ENCODE measurements around the gene SBF1. TPM values are rescaled to one million over a fixed set of nuclear protein-coding genes. Genes with fewer than 3 reads are reported as not detected.

The SBF1 gene
- total and polyA plus RNA-seq, 9 donors, result 1.9 to 86.0 (median 58.7) TPM

- no peaks in the 10 kb centered on the region for H3K36me3 ChIP-seq
- no peak overlapping the region for H3K4me3 ChIP-seq
- intact Hi-C loops (cut with DNase I), result no loop called here
- no peaks in the 10 kb centered on the region for H3K9me3 ChIP-seq
- DNase-seq, result no peak
- 88 to 96% (median 94%) methylated on average over 7 of the region's 7 CpGs for WGBS, 3 donors
- H3K4me1 ChIP-seq (ENCODE audit: insufficient read depth), result no peaks in the 10 kb centered on the region
- no peak for TF ChIP-seq POLR2A (IDR thresholded peaks at IDR 0.05)
- H3K27me3 ChIP-seq, result no peaks in the 10 kb centered on the region
- H3K27ac ChIP-seq, result no peak overlapping the region
These were observed 43.8 kb upstream of the SBF1 start for GRCh38 chr22:50518606-50519005.

- WGBS, 3 donors, result 80 to 81% (median 81%) methylated on average over 20 of the region's 20 CpGs
- H3K4me1 ChIP-seq (ENCODE audit: insufficient read depth), result no peaks in the 10 kb centered on the region
These were observed 42.8 kb upstream of the SBF1 start for GRCh38 chr22:50517495-50518260.

GRCh38 chr22:50516891-50517290 lies 42.1 kb upstream of the SBF1 start:
- no peaks in the 10 kb centered on the region for H3K9me3 ChIP-seq
- no peak overlapping the region for H3K27ac ChIP-seq
- H3K4me3 ChIP-seq, result no peak overlapping the region
- DNase-seq, result no peak
- intact Hi-C loops (cut with DNase I), result no loop called here
- WGBS, 3 donors, result 76 to 82% (median 77%) methylated on average over 16 of the region's 16 CpGs
- H3K4me1 ChIP-seq (ENCODE audit: insufficient read depth), result no peaks in the 10 kb centered on the region
- H3K36me3 ChIP-seq, result no peaks in the 10 kb centered on the region
- no peak for TF ChIP-seq CTCF (IDR thresholded peaks at IDR 0.05)
- TF ChIP-seq POLR2A (IDR thresholded peaks at IDR 0.05), result no peak
- no peak for TF ChIP-seq EP300 (IDR thresholded peaks at IDR 0.05)
- H3K27me3 ChIP-seq, result no peaks in the 10 kb centered on the region

More at GRCh38 chr22:50517495-50518260, 42.8 kb upstream of the SBF1 start:
- TF ChIP-seq POLR2A (IDR thresholded peaks at IDR 0.05) (no peak), CTCF (IDR thresholded peaks at IDR 0.05) (no peak), EP300 (IDR thresholded peaks at IDR 0.05) (no peak)
- Histone ChIP-seq H3K27me3 (no peaks in the 10 kb centered on the region), H3K9me3 (no peaks in the 10 kb centered on the region), H3K36me3 (no peaks in the 10 kb centered on the region), H3K27ac (no peak overlapping the region), H3K4me3 (no peak overlapping the region)
- intact Hi-C loops (cut with DNase I), result no loop called here
- DNase-seq, result no peak

GRCh38 chr22:50516068-50516467 lies 41.2 kb upstream of the SBF1 start:
- DNase-seq, result no peak
- Histone ChIP-seq H3K36me3 (no peaks in the 10 kb centered on the region), H3K9me3 (no peaks in the 10 kb centered on the region), H3K4me3 (no peak overlapping the region), H3K27ac (no peak overlapping the region), H3K27me3 (no peaks in the 10 kb centered on the region), H3K4me1 (ENCODE audit: insufficient read depth) (no peaks in the 10 kb centered on the region)
- TF ChIP-seq CTCF (IDR thresholded peaks at IDR 0.05), result no peak
- TF ChIP-seq EP300 (IDR thresholded peaks at IDR 0.05), result no peak
- no peak for TF ChIP-seq POLR2A (IDR thresholded peaks at IDR 0.05)
- intact Hi-C loops (cut with DNase I), result no loop called here
- WGBS, 3 donors, result 83 to 89% (median 86%) methylated on average over 8 of the region's 8 CpGs

- intact Hi-C loops (cut with DNase I), result no loop called here
- H3K27ac ChIP-seq, result no peak overlapping the region
- no peaks in the 10 kb centered on the region for H3K36me3 ChIP-seq
- DNase-seq, result no peak
- TF ChIP-seq POLR2A (IDR thresholded peaks at IDR 0.05) (no peak), EP300 (IDR thresholded peaks at IDR 0.05) (no peak), CTCF (IDR thresholded peaks at IDR 0.05) (no peak)
- H3K4me3 ChIP-seq, result no peak overlapping the region
- WGBS, 3 donors, result 93 to 98% (median 94%) methylated on average over 15 of the region's 15 CpGs
- no peaks in the 10 kb centered on the region for H3K27me3 ChIP-seq
- peaks cover 2% of the 10 kb centered on the region for H3K4me1 ChIP-seq (ENCODE audit: insufficient read depth)
- no peaks in the 10 kb centered on the region for H3K9me3 ChIP-seq
These were observed 38.3 kb upstream of the SBF1 start for GRCh38 chr22:50513175-50513574.

All from ovary (tissue), 9 donors.